Activated T-helper 9 cell treated with anti-CD3 and anti-CD28 coated beads, Interleukin-2, amount 50 U/mL, for 16 hours (primary cell): ENCODE results near the gene GDF9.

ENCODE experiments used
- DNase-seq: peaks from one replicate; pipeline ENCODE4 v3.0.0-alpha.2; 2020; ENCODE audit warnings: low read depth

GDF9 gene

DNA sequence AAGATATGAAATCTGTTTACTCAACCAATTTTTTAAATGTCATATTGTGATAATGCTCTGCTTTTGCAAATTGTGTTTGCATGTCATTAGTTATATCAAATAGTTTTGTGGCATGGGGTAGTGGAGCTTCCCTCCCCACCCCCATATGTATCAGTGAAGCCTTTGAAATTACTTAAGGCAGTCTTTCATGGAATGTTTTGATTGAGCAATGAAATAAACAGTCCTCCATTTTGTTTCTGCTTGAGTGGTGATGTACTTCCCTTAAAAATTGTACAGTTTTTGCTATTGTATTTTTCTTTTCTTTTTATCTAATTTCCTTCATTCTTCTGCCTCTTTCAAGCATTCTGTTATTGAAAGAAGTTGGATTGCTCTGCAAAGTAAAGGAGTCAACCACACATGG, 49.7 kb downstream of the GDF9 start:
- DNase-seq: no peak

DNA sequence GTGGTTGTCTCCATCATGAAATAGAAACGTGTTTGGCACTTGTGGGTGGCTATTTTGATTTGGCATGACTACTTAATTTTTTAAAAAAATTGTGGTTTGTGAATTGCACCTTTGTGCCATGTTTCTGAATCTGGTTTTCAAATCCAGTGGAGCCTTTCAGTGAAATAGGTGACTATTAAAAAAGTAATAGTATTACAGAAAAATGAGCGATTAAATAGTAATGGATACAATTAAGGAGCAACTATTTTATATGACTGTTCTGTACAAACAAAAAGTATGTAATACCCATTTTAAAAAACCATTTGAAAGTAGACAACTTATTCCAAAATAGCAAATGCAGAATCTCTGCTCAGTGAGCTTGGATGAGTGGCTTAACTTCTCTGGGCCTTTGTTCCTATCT, 50.2 kb downstream of the GDF9 start:
- no peak for DNase-seq

- no peak for DNase-seq
Observed at GRCh38 chr5:132815454-132815853, 50.8 kb downstream of the GDF9 start.

GRCh38 chr5:132814503-132815294, 51.6 kb downstream of the GDF9 start:
- DNase-seq: no peak

GRCh38 chr5:132813599-132814502, 52.4 kb downstream of the GDF9 start:
- DNase-seq: no peak

DNA sequence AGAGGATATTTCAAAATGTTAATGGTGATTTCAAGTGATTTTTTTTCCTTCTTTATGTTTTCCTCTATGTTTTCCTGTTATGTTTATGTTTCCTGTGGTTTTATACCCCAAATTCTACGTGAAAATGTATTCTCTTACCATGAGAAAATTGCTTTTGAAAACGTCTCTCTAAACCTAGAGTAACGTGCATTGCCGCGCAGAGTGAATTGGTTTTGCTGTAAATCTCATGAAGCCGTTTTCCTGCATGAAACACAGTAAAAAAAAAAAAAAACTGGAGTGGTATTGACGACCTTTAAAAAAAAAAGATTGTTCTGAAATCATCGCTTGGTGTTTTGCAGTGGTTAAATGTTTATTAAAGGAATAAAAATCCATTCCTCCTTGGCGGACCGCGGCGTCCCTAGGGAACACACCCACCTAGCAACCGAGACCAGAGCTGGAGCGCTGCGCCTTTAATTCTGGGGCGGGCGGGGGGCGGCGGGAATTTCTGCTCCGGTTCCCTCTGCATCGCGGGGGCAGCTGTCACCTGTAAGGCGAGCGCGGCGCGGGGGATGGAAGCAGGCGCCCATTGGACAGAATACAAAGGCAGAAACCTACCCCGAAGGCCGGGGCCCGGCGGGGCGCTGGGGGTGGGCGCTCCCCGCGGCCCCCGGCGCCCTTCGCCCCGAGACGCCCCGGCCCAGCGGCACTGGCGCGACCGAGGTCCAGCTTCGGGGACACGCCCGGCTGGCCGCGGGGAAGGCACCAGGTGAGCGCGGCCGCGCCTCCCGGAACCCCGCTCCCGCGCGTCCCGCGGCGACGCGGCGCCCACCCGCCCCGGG, 53.3 kb downstream of the GDF9 start, which contains the start of gene SOWAHA:
TSS of gene SOWAHA (plus strand) at position 522 of the 818 bp plus-strand sequence. CDS start 320 bp downstream, outside the sequence.
- no peak for DNase-seq

DNA sequence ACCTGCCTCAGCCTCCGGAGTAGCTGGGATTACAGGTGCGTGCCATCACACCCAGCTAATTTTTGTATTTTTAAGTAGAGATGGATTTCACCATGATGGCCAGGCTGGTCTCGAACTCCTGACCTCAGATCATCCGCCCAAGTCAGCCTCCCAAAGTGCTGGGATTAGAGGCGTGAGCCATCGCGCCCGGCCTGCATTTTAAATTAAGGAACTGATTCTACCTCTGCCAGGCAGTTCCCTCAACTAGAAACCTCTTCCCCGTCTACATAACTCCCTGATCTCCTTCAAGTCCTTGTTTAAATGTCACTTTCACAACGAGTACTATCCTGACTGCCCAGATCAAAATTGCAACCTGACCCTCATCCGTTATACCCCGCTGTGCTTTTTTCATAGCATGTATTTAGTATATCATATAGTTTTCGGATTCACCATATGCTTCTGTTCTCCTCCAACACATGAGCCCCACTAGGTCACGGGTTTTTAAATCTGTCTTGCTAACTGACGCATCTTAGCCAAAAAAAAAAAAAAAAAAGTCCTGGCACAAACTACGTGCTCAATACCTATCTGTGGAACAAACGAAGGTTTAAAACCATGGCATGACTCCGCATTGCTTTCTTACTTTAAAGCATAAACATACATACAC, 54.0 kb downstream of the GDF9 start:
- no peak for DNase-seq
